Ovary (tissue), 9 donors: ENCODE measurements around the gene ADGRA1. TPM values are rescaled to one million over a fixed set of nuclear protein-coding genes. Genes with fewer than 3 reads are reported as not detected.

ENCODE experiments used
- DNase-seq, 5 donors: peaks; one replicate each; pipeline ENCODE4 v3.0.0-alpha.2; 2019 to 2020
- H3K27ac ChIP-seq, 2 donors: fragments of 200-600 bp; one replicate each; pipeline versions ENCODE4 v1.5.1 to v1.8.0; 2019 to 2022
- H3K27me3 ChIP-seq: fragments of 200-600 bp; one replicate; pipeline ENCODE4 v1.8.0; 2022
- H3K36me3 ChIP-seq: fragments of 200-600 bp; sonication (generic); one replicate; pipeline ENCODE4 v1.5.1; 2019
- H3K4me1 ChIP-seq: one replicate; pipeline ENCODE4 v1.8.1; 2013; ENCODE audit warnings: mild to moderate bottlenecking, moderate library complexity; ENCODE audit not compliant: insufficient read depth
- H3K4me3 ChIP-seq: fragments of 200-600 bp; sonication (generic); one replicate; pipeline ENCODE4 v1.5.1; 2017
- H3K9me3 ChIP-seq, 2 donors: fragments of 200-600 bp in 1 of 2; sonication (generic) in 1 of 2; one replicate each; pipeline versions ENCODE4 v1.5.1 to v1.8.1; 2013 to 2019; ENCODE audit warnings: mild to moderate bottlenecking in 1 of 2, moderate library complexity in 1 of 2
- EP300 ChIP-seq: sonication (generic); formaldehyde crosslinking; IDR thresholded peaks from one replicate; pipeline ENCODE4 v1.6.1; 2017; ENCODE audit warnings: antibody characterized with exemption
- POLR2A ChIP-seq: fragments of 450-650 bp; IDR thresholded peaks from one replicate; pipeline ENCODE4 v1.6.1; 2017; ENCODE audit warnings: antibody characterized with exemption, mild to moderate bottlenecking, moderate library complexity
- WGBS, 3 donors: extraction: QIAGEN DNeasy Blood & Tissue Kit in 1 of 3; methylation state at CpG; one replicate each; pipeline versions ENCODE4 v1.1.5 to v1.1.7; 2013 to 2017; 5-methylcytosine and 5-hydroxymethylcytosine counted together
- intact Hi-C, 4 donors: fragments of 100-400 bp; cut with DNase I; formaldehyde crosslinking; loops; one replicate each; pipeline versions ENCODE4 v1.11.0 to v1.15.1; 2022 to 2023
- polyA plus RNA-seq, 2 donors: library from polyadenylated mRNA; stranded (reverse); fragments of 200-250 nt in 1 of 2; fragments of 350-450 nt in 1 of 2; fragmentation: Illumina TruSeq in 1 of 2; extraction: RNeasy Lipid Tissue Mini Kit (QIAGEN cat#74804) in 1 of 2; gene quantifications; one replicate each; pipeline ENCODE4 v1.2.3, GENCODE V29; 2013 to 2014
- total RNA-seq, 7 donors: library from RNA; depleted of rRNA in 2 of 7; stranded (reverse); fragments of >200 nt in 2 of 7; fragmentation: NEBNext Ultra II Directional in 3 of 7; extraction: Animal tissue kit (Norgen Biotek cat#: 25700) in 3 of 7; gene quantifications; one replicate each; pipeline versions ENCODE4 v1.1.0 to v1.2.4, GENCODE V29; 2016 to 2023
- TF ChIP-seq, protein P1 (sequence below), 3 donors: fragments of 450-650 bp in 2 of 3; fragments of 200-600 bp in 1 of 3; IDR thresholded peaks; one replicate each; pipeline versions ENCODE4 v1.5.1 to v1.8.0; 2016 to 2022; ENCODE audit warnings: antibody characterized with exemption in 3 of 3, mild to moderate bottlenecking in 1 of 3
- donor health status: DM: no; HTN: no; CAD: no; lungs with moderate emphysema.
- donor health status: DM: no; HTN: no; CAD: no.
- donor health status: Bipolar disorder and iron deficiency.
- donor health status: DM: yes; HTN: yes; CAD: no.
- donor health status: DM: no; HTN: no; CAD: no.
- donor health status: DM: yes; HTN: yes; CAD: no.

ADGRA1 gene
- total and polyA plus RNA-seq, 9 donors = 0.07 to 0.92 (median 0.13) TPM; not detected in 5

DNA sequence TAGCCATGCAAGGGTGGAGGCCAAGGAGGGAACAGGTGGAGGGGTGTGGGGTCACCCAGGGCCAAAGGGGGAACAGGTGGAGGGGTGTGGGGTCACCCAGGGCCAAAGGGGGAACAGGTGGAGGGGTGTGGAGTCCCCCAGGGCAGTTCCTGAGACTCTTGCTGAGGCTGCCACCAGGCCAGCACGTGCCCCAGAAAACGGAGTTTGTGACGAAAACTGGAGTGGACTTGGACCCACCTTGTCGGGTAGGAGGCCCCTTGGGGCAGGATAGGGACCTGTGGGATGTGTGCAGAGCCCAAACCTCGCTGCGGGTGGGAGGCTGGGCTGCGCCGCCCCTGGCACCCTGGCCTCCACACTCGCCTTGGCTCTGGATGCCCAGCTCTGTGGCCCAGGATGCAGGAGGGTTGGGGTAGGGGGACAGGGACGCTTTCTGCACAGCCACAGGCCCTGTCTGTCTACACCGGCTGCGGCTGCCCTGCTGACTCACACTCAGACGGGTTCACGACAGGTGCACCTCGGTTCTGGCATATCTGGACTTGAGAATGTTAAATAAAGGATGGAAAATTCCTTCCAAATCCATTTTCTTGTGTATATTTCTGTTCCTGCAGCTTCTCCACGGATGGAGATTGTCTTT, 562 bp upstream of the ADGRA1 start:
- Histone ChIP-seq H3K9me3 (no peaks in the 10 kb centered on the region), H3K27ac (no peak overlapping the region), H3K4me3 (no peak overlapping the region), H3K27me3 (peaks cover 2% of the 10 kb centered on the region), H3K4me1 (no peaks in the 10 kb centered on the region), H3K36me3 (no peaks in the 10 kb centered on the region)
- TF ChIP-seq EP300 = no peak
- no peak for TF ChIP-seq POLR2A
- TF ChIP-seq, protein P1, sequence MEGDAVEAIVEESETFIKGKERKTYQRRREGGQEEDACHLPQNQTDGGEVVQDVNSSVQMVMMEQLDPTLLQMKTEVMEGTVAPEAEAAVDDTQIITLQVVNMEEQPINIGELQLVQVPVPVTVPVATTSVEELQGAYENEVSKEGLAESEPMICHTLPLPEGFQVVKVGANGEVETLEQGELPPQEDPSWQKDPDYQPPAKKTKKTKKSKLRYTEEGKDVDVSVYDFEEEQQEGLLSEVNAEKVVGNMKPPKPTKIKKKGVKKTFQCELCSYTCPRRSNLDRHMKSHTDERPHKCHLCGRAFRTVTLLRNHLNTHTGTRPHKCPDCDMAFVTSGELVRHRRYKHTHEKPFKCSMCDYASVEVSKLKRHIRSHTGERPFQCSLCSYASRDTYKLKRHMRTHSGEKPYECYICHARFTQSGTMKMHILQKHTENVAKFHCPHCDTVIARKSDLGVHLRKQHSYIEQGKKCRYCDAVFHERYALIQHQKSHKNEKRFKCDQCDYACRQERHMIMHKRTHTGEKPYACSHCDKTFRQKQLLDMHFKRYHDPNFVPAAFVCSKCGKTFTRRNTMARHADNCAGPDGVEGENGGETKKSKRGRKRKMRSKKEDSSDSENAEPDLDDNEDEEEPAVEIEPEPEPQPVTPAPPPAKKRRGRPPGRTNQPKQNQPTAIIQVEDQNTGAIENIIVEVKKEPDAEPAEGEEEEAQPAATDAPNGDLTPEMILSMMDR (IDR thresholded peaks at IDR 0.05) = no peak
- DNase-seq = no peak
- intact Hi-C loops = no loop called here
- 32 to 38% (median 33%) methylated on average over 15 to 16 of the region's 16 CpGs for WGBS, 3 donors

DNA sequence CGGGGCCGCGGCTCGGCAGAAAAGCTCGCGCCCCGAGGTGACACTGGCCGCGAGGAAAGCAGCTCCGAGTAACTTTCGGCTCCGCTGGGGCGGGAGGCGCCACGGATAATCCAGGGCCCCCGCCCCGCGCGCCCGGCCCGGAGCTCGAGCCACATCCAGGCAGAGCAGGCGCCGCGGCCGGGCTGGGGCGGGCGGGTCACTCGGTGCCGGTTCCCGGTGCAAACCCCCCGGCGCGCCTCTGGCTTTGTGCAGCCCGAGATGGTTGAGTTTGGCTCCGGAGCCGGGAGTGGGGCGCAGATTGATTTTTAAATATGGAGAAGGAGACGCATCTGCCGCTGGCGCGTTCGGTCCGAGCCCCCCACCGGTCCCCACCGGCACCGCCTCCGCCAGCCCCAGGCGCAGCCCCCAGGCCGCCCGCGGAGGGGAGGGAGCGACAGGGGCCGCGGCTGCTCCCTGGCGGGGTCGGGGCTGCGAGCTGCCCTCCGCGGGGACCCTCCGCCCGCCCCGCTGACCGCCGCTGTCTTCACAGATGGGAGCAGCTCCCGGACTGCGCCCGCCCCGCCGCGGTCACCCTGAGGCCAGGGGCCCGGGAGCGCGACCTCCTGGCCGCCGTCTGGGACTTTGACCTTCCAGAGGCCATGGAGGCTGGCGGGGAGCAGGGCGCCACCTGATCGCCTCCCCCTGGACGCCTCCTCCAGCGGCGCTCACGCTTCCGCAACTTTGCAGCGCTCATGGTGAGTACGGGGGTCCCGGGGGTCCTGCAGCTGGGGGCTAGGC, 643 bp downstream of the ADGRA1 start:
- H3K4me1 ChIP-seq = no peaks in the 10 kb centered on the region
- no peaks in the 10 kb centered on the region for H3K36me3 ChIP-seq
- DNase-seq = no peak
- intact Hi-C loops = no loop called here
- 1 to 2% (median 1%) methylated on average over 49 to 86 of the region's 87 CpGs for WGBS, 3 donors
- H3K27ac ChIP-seq = no peak overlapping the region
- no peaks in the 10 kb centered on the region for H3K9me3 ChIP-seq
- peaks cover 2% of the 10 kb centered on the region for H3K27me3 ChIP-seq
- no peak overlapping the region for H3K4me3 ChIP-seq
- TF ChIP-seq POLR2A (no peak), EP300 (no peak)
- TF ChIP-seq, protein P1 (IDR thresholded peaks at IDR 0.05) = no peak

DNA sequence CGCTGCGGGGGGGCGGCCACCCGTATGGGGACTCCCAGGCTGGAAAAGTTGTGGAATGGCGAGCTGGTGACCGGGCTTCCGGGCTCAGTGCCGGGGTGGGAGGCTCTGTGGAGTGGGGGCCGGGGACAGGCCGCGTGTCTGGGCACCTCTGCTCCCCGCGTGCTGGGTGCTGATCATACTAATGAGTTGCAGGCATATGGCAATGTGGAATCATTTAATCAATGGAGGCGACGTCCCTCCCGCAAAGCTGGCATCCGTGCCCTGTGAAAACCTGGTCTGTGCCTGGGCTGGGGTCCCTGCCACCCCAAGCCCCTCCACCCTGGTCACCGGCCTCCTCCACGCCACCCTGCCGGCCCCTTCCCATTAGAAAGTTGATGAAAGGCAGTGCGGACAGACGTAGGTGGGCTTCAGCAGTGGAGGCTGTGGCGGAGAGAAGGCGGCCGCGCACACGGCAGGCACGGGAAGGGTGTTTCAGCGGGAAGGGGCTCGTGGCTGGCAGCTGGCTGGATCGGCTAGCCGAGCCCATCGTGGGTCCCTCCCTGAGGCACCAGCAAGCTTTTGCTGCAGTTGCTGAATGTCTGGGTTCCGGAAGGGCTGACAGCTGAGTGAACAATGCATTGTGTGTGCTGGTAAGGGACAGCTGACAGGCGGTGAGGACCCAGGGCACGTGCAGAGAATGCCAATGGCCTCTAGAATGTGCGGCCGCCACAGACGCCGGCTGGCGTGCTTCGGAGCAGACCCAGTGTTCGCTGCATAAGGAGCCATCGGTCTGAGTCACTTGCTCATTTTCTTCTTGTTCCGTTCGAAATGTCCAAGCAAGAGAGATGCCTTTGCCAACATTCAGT, 1.5 kb downstream of the ADGRA1 start:
- Histone ChIP-seq H3K27ac (no peak overlapping the region), H3K36me3 (no peaks in the 10 kb centered on the region), H3K4me1 (no peaks in the 10 kb centered on the region), H3K27me3 (peaks cover 2% of the 10 kb centered on the region), H3K4me3 (no peak overlapping the region), H3K9me3 (no peaks in the 10 kb centered on the region)
- TF ChIP-seq EP300 (no peak), POLR2A (no peak)
- TF ChIP-seq, protein P1 (IDR thresholded peaks at IDR 0.05) = no peak
- 40 to 51% (median 51%) methylated on average over 41 to 46 of the region's 46 CpGs for WGBS, 3 donors
- intact Hi-C loops = no loop called here
- DNase-seq = no peak

DNA sequence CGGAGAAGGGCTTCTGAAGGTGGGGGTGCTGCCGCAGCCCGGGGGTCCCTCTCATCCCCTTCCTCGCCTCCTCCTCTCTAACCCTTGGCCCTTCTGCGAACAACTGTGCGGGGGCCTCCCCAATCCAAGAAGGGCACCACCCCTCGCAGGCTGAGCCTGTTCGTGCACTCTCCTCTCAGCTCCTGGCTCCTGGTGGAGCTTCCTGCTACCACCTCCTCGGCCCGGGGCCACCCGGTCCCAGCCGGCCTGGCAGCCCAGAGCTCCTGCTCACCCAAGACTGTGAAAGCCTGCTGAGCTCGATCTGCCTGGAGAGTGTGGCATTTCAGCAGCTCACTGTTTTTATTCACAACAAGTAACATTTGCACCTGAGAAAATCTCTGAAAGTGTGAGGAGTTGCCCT, 2.4 kb downstream of the ADGRA1 start:
- Histone ChIP-seq H3K36me3 (no peaks in the 10 kb centered on the region), H3K4me1 (no peaks in the 10 kb centered on the region), H3K27me3 (peaks cover 2% of the 10 kb centered on the region), H3K4me3 (no peak overlapping the region), H3K9me3 (no peaks in the 10 kb centered on the region), H3K27ac (no peak overlapping the region)
- WGBS, 3 donors = 62 to 79% (median 69%) methylated on average over 13 of the region's 13 CpGs
- no peak for DNase-seq
- intact Hi-C loops = no loop called here
- TF ChIP-seq EP300 = no peak
- no peak for TF ChIP-seq POLR2A
- TF ChIP-seq, protein P1 (IDR thresholded peaks at IDR 0.05) = no peak
